H9 (cell line): Measurements from ENCODE around the gene MRGPRF. TPM values are rescaled to one million over a fixed set of nuclear protein-coding genes. Genes with fewer than 3 reads are reported as not detected.

Source experiments
- DNase-seq: peaks from one replicate; pipeline ENCODE4 v3.0.0-alpha.2; 2017
- H2AFZ ChIP-seq: one replicate; pipeline ENCODE4 v1.6.1; 2013; ENCODE audit warnings: mild to moderate bottlenecking, low read length, control low read depth, moderate library complexity
- H2AK5ac ChIP-seq: 2 replicates; pipeline ENCODE4 v1.6.1; 2013; ENCODE audit warnings: low read length, control low read depth, mixed read lengths; ENCODE audit not compliant: insufficient read length
- H2BK120ac ChIP-seq: one replicate; pipeline ENCODE4 v1.6.1; 2013; ENCODE audit warnings: low read depth, mild to moderate bottlenecking, low read length, control low read depth, inconsistent platforms; ENCODE audit not compliant: poor library complexity, severe bottlenecking
- H2BK12ac ChIP-seq: 2 replicates; pipeline ENCODE4 v1.6.1; 2013; ENCODE audit warnings: low read length, control low read depth, mixed read lengths, low read depth; ENCODE audit not compliant: insufficient read length
- H2BK15ac ChIP-seq: 2 replicates; pipeline ENCODE4 v1.6.1; 2013; ENCODE audit warnings: low read depth, low read length, control low read depth
- H2BK20ac ChIP-seq: one replicate; pipeline ENCODE4 v1.6.1; 2013; ENCODE audit warnings: low read depth, mild to moderate bottlenecking, low read length, control low read depth, inconsistent platforms; ENCODE audit not compliant: poor library complexity, severe bottlenecking
- H2BK5ac ChIP-seq: 2 replicates; pipeline ENCODE4 v1.6.1; 2013; ENCODE audit warnings: low read length, control low read depth, mixed read lengths; ENCODE audit not compliant: insufficient read length
- H3K14ac ChIP-seq: 2 replicates; pipeline ENCODE4 v1.6.1; 2013; ENCODE audit warnings: low read length, control low read depth; ENCODE audit not compliant: insufficient read depth
- H3K18ac ChIP-seq: 2 replicates; pipeline ENCODE4 v1.6.1; 2013; ENCODE audit warnings: low read depth, mild to moderate bottlenecking, mixed read lengths, low read length, control low read depth; ENCODE audit not compliant: insufficient read length
- H3K23ac ChIP-seq: 2 replicates; pipeline ENCODE4 v1.6.1; 2013; ENCODE audit warnings: low read length, control low read depth, mixed read lengths, low read depth; ENCODE audit not compliant: insufficient read length
- H3K23me2 ChIP-seq: 2 replicates; pipeline ENCODE4 v1.6.1; 2013; ENCODE audit warnings: low read depth, mild to moderate bottlenecking, mixed read lengths, low read length, control low read depth; ENCODE audit not compliant: insufficient read length, poor library complexity, severe bottlenecking
- H3K27ac ChIP-seq: 2 replicates; pipeline ENCODE4 v1.5.1; 2013; ENCODE audit warnings: low read length, control low read depth, mixed read lengths, low read depth; ENCODE audit not compliant: insufficient read length
- H3K27me3 ChIP-seq: 2 replicates; pipeline ENCODE4 v1.6.1; 2013; ENCODE audit warnings: low read length, control low read depth, inconsistent platforms; ENCODE audit not compliant: insufficient read depth
- H3K4ac ChIP-seq: 2 replicates; pipeline ENCODE4 v1.6.1; 2013; ENCODE audit warnings: low read depth, mild to moderate bottlenecking, control low read depth, inconsistent platforms, low read length, moderate library complexity
- H3K4me1 ChIP-seq: 2 replicates; pipeline ENCODE4 v1.6.1; 2013; ENCODE audit warnings: low read length, control low read depth, inconsistent platforms; ENCODE audit not compliant: insufficient read depth
- H3K4me2 ChIP-seq: 2 replicates; pipeline ENCODE4 v1.6.1; 2013; ENCODE audit warnings: low read length, control low read depth, mixed read lengths; ENCODE audit not compliant: insufficient read length, insufficient read depth
- H3K56ac ChIP-seq: 2 replicates; pipeline ENCODE4 v1.6.1; 2013; ENCODE audit warnings: low read depth, mild to moderate bottlenecking, mixed read lengths, low read length, control low read depth; ENCODE audit not compliant: insufficient read length
- H3K79me1 ChIP-seq: 2 replicates; pipeline ENCODE4 v1.6.1; 2013; ENCODE audit warnings: low read depth, mild to moderate bottlenecking, moderate library complexity, low read length, control low read depth, inconsistent platforms; ENCODE audit not compliant: insufficient read depth, poor library complexity, severe bottlenecking
- H3K79me2 ChIP-seq: 2 replicates; pipeline ENCODE4 v1.6.1; 2013; ENCODE audit warnings: low read length, control low read depth, inconsistent platforms; ENCODE audit not compliant: insufficient read depth
- H3K9ac ChIP-seq: 2 replicates; pipeline ENCODE4 v1.6.1; 2013; ENCODE audit warnings: low read length, control low read depth, mixed read lengths; ENCODE audit not compliant: insufficient read length; ENCODE audit errors: extremely low read depth
- H3K9me3 ChIP-seq: one replicate; pipeline ENCODE4 v1.6.1; 2013; ENCODE audit warnings: low read depth, low read length, inconsistent platforms; ENCODE audit not compliant: control insufficient read depth
- H3T11ph ChIP-seq: one replicate; pipeline ENCODE4 v1.6.1; 2013; ENCODE audit warnings: mild to moderate bottlenecking, low read length, control low read depth, inconsistent platforms
- H4K20me1 ChIP-seq: one replicate; pipeline ENCODE4 v1.6.1; 2013; ENCODE audit not compliant: control insufficient read depth, insufficient read length, insufficient read depth
- H4K5ac ChIP-seq: 2 replicates; pipeline ENCODE4 v1.6.1; 2013; ENCODE audit warnings: low read depth, mild to moderate bottlenecking, mixed read lengths, low read length, control low read depth; ENCODE audit not compliant: insufficient read length
- H4K8ac ChIP-seq: replicated peaks from 2 replicates; pipeline ENCODE4 v1.6.1; 2013; ENCODE audit warnings: low read length, control low read depth, mixed read lengths, low read depth; ENCODE audit not compliant: insufficient read length
- H4K91ac ChIP-seq: 2 replicates; pipeline ENCODE4 v1.6.1; 2013; ENCODE audit warnings: low read depth, mild to moderate bottlenecking, moderate library complexity, mixed read lengths, low read length, control low read depth; ENCODE audit not compliant: insufficient read length
- H3K27ac Mint-ChIP-seq, 3 experiments: 2 replicates in 2 of 3; 3 replicates in 1 of 3; pipeline ENCODE4 v1.8.0; 2020 to 2021; ENCODE audit warnings: mixed read lengths in 3 of 3, mild to moderate bottlenecking in 1 of 3, moderate library complexity in 1 of 3
- H3K27me3 Mint-ChIP-seq: 2 replicates; pipeline ENCODE4 v1.8.0; 2021; ENCODE audit warnings: low read depth, mild to moderate bottlenecking, moderate library complexity, mixed read lengths
- H3K36me3 Mint-ChIP-seq, 3 experiments: 2 replicates in 2 of 3; 3 replicates in 1 of 3; pipeline ENCODE4 v1.8.0; 2020 to 2021; ENCODE audit warnings: low read depth in 3 of 3, mixed read lengths in 3 of 3; ENCODE audit not compliant: insufficient read depth in 1 of 3
- H3K4me1 Mint-ChIP-seq, 2 experiments: 2 replicates each; pipeline ENCODE4 v1.8.0; 2020; ENCODE audit warnings: mixed read lengths in 2 of 2
- H3K4me3 Mint-ChIP-seq, 2 experiments: 2 replicates in 1 of 2; 3 replicates in 1 of 2; pipeline ENCODE4 v1.8.0; 2020 to 2021; ENCODE audit warnings: mild to moderate bottlenecking in 2 of 2, mixed read lengths in 2 of 2, moderate library complexity in 1 of 2
- H3K9me3 Mint-ChIP-seq, 2 experiments: 2 replicates in 1 of 2; 3 replicates in 1 of 2; pipeline ENCODE4 v1.8.0; 2020; ENCODE audit warnings: mild to moderate bottlenecking in 2 of 2, mixed read lengths in 2 of 2, moderate library complexity in 1 of 2
- WGBS: extraction: QIAGEN DNeasy Blood & Tissue Kit; methylation state at CpG from one replicate; pipeline ENCODE4 v1.1.7; 2013; ENCODE audit warnings: missing lambda C conversion rate, low lambda C conversion rate, mixed read lengths; ENCODE audit not compliant: insufficient read length; ENCODE audit errors: extremely low coverage; 5-methylcytosine and 5-hydroxymethylcytosine counted together
- total RNA-seq: library from RNA; stranded (reverse); gene quantifications from 2 replicates; pipeline ENCODE4 v1.2.1, GENCODE V29; 2021
- TF ChIP-seq, protein P1 (sequence below): fragments of 200-600 bp; sonication (generic); conservative IDR thresholded peaks from 3 replicates; pipeline ENCODE4 v1.8.0; 2021; ENCODE audit warnings: antibody characterized with exemption, mild to moderate bottlenecking

Gene MRGPRF
- total RNA-seq, 1 experiment from 2014 or later: 4.0 TPM

DNA sequence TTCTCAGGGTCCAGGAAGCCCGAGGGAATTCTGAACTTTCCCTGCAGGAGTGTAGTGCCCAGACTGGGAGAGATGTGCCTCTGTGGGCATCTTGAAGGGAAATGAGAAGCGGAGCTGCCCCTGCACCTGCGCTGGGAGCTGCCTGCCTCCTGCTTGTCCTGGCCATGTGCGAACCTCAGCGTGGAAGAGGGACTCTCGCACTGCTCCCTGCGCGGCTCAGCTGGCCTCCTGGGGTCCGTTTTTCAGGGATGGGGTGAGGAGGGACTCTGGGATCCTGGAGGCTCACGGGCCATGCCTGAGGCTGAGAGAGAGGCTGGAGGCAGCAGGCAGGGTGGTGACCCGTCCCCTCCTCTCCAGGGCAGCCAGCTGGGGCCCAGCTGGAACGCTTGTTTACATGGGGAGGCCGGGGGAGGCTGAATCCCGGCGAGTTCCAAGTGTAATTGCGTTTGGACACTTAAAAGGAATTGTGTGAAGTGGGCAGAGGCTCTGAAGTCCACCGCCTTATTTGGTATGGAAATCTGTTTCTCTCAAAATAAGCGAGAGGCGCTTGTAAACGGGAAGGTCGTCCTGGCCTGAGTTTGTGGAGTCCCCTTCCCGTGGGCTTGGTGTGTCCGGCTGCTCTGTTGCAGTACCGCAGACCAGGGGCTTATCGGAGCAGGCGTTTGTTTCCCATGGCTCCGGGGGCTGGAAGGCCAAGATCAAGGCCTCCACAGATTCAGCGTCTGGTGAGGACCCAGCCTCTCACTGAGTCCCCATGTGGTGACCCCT is 1.2 kb upstream of the MRGPRF start:
- Histone ChIP-seq H3K4ac (no peak overlapping the region), H2BK12ac (no peak overlapping the region), H4K91ac (no peak overlapping the region), H2AK5ac (no peak overlapping the region), H3K23me2 (peaks cover 22% of the 10 kb centered on the region), H4K20me1 (no peaks in the 10 kb centered on the region), H3K18ac (peak overlapping the region; percentile 54), H3T11ph (no peak overlapping the region), H3K4me1 (peaks cover 2% of the 10 kb centered on the region; the same call in 1 of the 2 replicates), H2BK5ac (no peak overlapping the region), H3K9me3 (no peaks in the 10 kb centered on the region), H4K8ac (no peak overlapping the region), H3K14ac (peak overlapping the region; percentile 69), H2BK20ac (no peak overlapping the region), H4K5ac (no peak overlapping the region), H2BK15ac (no peak overlapping the region), H3K79me1 (no peaks in the 10 kb centered on the region), H3K79me2 (no peaks in the 10 kb centered on the region), H3K23ac (no peak overlapping the region), H3K56ac (no peak overlapping the region), H2AFZ (no peak overlapping the region), H3K9ac (no peak overlapping the region), H2BK120ac (no peak overlapping the region), H3K27me3 (no peaks in the 10 kb centered on the region), H3K4me2 (peak overlapping the region; percentile 60), H3K27ac (no peak overlapping the region)
- H3K4me1 Mint-ChIP-seq: peaks cover 25 to 28% of the 10 kb centered on the region in 2 experiments
- H3K9me3 Mint-ChIP-seq: peaks cover 0 to 3% of the 10 kb centered on the region in 2 experiments; a peak in 1 of 5 replicates
- H3K36me3 Mint-ChIP-seq: no peaks in the 10 kb centered on the region
- peak overlapping the region; percentile 51 to 52; a peak in 2 of 5 replicates for H3K4me3 Mint-ChIP-seq
- H3K27me3 Mint-ChIP-seq: peaks cover 14% of the 10 kb centered on the region
- WGBS: no CpG with 5 or more reads among the region's 28 CpGs
- TF ChIP-seq, protein P1, sequence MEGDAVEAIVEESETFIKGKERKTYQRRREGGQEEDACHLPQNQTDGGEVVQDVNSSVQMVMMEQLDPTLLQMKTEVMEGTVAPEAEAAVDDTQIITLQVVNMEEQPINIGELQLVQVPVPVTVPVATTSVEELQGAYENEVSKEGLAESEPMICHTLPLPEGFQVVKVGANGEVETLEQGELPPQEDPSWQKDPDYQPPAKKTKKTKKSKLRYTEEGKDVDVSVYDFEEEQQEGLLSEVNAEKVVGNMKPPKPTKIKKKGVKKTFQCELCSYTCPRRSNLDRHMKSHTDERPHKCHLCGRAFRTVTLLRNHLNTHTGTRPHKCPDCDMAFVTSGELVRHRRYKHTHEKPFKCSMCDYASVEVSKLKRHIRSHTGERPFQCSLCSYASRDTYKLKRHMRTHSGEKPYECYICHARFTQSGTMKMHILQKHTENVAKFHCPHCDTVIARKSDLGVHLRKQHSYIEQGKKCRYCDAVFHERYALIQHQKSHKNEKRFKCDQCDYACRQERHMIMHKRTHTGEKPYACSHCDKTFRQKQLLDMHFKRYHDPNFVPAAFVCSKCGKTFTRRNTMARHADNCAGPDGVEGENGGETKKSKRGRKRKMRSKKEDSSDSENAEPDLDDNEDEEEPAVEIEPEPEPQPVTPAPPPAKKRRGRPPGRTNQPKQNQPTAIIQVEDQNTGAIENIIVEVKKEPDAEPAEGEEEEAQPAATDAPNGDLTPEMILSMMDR: no peak
- peak; percentile 50 for DNase-seq
- no peak overlapping the region for H3K27ac Mint-ChIP-seq
